H1 (cell line): ENCODE results near the gene TMEM51. TPM values are rescaled to one million over a fixed set of nuclear protein-coding genes. Genes with fewer than 3 reads are reported as not detected.

Experiments used
- MAX ChIP-seq: IDR thresholded peaks from 2 replicates; pipeline ENCODE4 v1.6.1; 2012; ENCODE audit warnings: inconsistent platforms
- polyA plus RNA-seq, 7 experiments: library from polyadenylated mRNA; depleted of rRNA in 3 of 7; stranded (reverse) in 5 of 7; unstranded in 2 of 7; fragments of >200 nt in 5 of 7; fragments of 200-250 nt in 2 of 7; gene quantifications; 1 replicate in 5 of 7; 2 replicates in 1 of 7; 4 replicates in 1 of 7; pipeline versions ENCODE4 v1.2.1 to v1.2.3, GENCODE V29; 2011 to 2013; ENCODE audit warnings: missing spikeins in 2 of 7, mixed read lengths in 2 of 7
- total RNA-seq: library from RNA; stranded (reverse); fragmentation: NEBNext Ultra II Directional; extraction: Animal tissue kit (Norgen Biotek cat#: 25700); gene quantifications from 2 replicates; pipeline ENCODE4 v1.2.1, GENCODE V29; 2021

TMEM51 gene
- total and polyA plus RNA-seq, 2 of the 8 experiments (the other 6 are each of a cell fraction or from before 2014, with no cell fraction given) = 9.9 to 10.7 TPM

- TF ChIP-seq MAX = no peak
Observed at GRCh38 chr1:15124362-15125100, 29.0 kb upstream of the TMEM51 start (continued).
